IMR-90 (cell line): ENCODE data around the gene MARVELD2.

Experiments
- BHLHE40 ChIP-seq: fragments of 150-350 bp; IDR thresholded peaks from 2 replicates; pipeline ENCODE4 v1.6.1; 2016; ENCODE audit warnings: mild to moderate bottlenecking, low read depth, low read length
- CHD1 ChIP-seq: IDR thresholded peaks from 2 replicates; pipeline ENCODE4 v1.6.1; 2012; ENCODE audit warnings: low read depth, low read length, improper control_type of control experiment
- FOS ChIP-seq: fragments of 150-350 bp; IDR thresholded peaks from 2 replicates; pipeline ENCODE4 v1.6.1; 2016; ENCODE audit warnings: low read depth, low read length
- MXI1 ChIP-seq: IDR thresholded peaks from 2 replicates; pipeline ENCODE4 v1.6.1; 2012; ENCODE audit warnings: low read depth, mild to moderate bottlenecking, low read length, moderate library complexity, borderline replicate concordance
- POLR2A ChIP-seq: IDR thresholded peaks from 2 replicates; pipeline ENCODE4 v1.6.1; 2012; ENCODE audit warnings: mild to moderate bottlenecking, low read depth, low read length
- RAD21 ChIP-seq: IDR thresholded peaks from 2 replicates; pipeline ENCODE4 v1.6.1; 2012; ENCODE audit warnings: low read length, improper control_type of control experiment
- TF ChIP-seq, protein P1 (sequence below): conservative IDR thresholded peaks from 2 replicates; pipeline ENCODE4 v1.5.1; 2012; ENCODE audit warnings: mild to moderate bottlenecking, low read depth, low read length, improper control_type of control experiment

DNA sequence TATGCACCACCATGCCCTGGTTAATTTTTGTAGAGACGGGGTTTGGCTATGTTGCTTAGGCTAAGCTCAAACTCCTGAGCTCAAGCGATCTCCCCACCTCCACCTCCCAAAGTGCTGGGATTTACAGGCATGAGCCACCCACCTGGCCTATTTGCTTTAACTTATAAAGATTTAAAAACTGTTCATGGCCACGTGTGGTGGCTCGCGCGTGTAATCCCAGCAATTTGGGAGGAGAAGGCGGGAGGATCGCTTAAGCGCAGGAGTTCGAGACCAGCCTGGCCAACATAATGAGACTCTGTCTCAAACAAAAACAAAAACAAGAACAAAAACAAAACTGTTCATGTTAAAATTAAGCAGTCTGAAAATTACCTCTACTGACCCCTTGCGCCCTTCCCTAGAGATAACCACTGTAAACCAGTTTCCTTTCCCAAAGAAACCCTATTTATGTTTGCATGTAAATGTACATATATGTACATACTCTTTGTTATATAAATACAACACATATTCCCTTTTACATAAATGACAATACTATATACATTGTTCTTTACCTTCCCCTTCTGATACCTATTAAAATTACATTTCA lies 47.1 kb upstream of the MARVELD2 start:
- TF ChIP-seq, protein P1, sequence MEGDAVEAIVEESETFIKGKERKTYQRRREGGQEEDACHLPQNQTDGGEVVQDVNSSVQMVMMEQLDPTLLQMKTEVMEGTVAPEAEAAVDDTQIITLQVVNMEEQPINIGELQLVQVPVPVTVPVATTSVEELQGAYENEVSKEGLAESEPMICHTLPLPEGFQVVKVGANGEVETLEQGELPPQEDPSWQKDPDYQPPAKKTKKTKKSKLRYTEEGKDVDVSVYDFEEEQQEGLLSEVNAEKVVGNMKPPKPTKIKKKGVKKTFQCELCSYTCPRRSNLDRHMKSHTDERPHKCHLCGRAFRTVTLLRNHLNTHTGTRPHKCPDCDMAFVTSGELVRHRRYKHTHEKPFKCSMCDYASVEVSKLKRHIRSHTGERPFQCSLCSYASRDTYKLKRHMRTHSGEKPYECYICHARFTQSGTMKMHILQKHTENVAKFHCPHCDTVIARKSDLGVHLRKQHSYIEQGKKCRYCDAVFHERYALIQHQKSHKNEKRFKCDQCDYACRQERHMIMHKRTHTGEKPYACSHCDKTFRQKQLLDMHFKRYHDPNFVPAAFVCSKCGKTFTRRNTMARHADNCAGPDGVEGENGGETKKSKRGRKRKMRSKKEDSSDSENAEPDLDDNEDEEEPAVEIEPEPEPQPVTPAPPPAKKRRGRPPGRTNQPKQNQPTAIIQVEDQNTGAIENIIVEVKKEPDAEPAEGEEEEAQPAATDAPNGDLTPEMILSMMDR: no peak
- TF ChIP-seq FOS: no peak
- no peak for TF ChIP-seq POLR2A
- no peak for TF ChIP-seq CHD1
- TF ChIP-seq MXI1: no peak
- TF ChIP-seq RAD21: no peak
- TF ChIP-seq BHLHE40: no peak
